IMR-90 (cell line): ENCODE measurements around the gene WDR37.

ENCODE experiments used
- CTCF ChIP-seq: conservative IDR thresholded peaks from 2 replicates; pipeline ENCODE4 v1.5.1; 2012; ENCODE audit warnings: mild to moderate bottlenecking, low read depth, low read length, improper control_type of control experiment
- MAFK ChIP-seq: IDR thresholded peaks from 2 replicates; pipeline ENCODE4 v1.6.1; 2012; ENCODE audit warnings: low read depth, low read length, improper control_type of control experiment
- NFE2L2 ChIP-seq: fragments of 150-350 bp; IDR thresholded peaks from 2 replicates; pipeline ENCODE4 v1.6.1; 2016; ENCODE audit warnings: low read depth, mild to moderate bottlenecking, low read length
- RAD21 ChIP-seq: IDR thresholded peaks from 2 replicates; pipeline ENCODE4 v1.6.1; 2012; ENCODE audit warnings: low read length, improper control_type of control experiment
- RCOR1 ChIP-seq: IDR thresholded peaks from 2 replicates; pipeline ENCODE4 v1.6.1; 2012; ENCODE audit warnings: mild to moderate bottlenecking, low read length, improper control_type of control experiment; ENCODE audit not compliant: insufficient replicate concordance

- TF ChIP-seq NFE2L2 (no peak), RAD21 (no peak), RCOR1 (no peak), CTCF (no peak), MAFK (no peak)
These were observed 32.1 kb upstream of the WDR37 start for GRCh38 chr10:1024103-1024502.
